Kidney tubule cell (primary cell): Measurements from ENCODE around the gene ZBTB38.
A peak's percentile ranks its signal among the peaks of the same experiment; 100 is the strongest.

ENCODE experiments used
- DNase-seq: peaks from one replicate; pipeline ENCODE4 v3.0.0-alpha.2; 2018; ENCODE audit warnings: low spot score

ZBTB38 gene

DNA sequence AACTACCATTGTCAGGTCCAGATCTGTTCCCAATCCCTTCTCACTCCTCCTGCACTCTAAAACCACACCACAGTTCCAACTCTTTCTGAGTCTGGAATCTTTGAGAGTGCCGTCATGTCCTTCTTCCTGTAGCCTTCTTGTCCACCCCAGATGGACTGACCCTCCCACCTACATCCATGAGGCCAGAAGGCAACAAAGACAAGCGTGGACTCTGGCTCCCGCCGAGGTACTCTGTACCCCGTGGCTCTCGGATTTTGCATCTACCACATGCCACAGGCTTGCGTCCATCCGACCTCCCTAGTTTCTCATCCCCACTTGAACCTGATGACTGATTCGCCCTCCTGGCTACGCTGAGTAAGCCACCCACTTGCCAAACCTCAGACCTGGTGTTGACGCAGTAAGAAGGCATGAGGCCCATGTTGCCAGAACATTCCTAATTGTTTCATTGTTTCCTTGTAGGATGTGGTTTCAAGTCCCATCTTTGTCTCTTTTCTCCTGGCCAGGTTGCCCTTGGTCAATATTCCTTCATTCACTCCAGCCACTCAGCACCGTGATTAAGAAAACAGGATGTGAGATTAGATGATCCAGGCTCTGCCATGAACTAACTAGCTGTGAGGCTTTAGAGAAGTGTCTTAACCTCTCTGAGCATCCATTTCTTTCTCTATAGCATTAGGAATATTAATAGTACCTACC lies 1.1 kb upstream of the ZBTB38 start:
- DNase-seq, result peak; percentile 99

DNA sequence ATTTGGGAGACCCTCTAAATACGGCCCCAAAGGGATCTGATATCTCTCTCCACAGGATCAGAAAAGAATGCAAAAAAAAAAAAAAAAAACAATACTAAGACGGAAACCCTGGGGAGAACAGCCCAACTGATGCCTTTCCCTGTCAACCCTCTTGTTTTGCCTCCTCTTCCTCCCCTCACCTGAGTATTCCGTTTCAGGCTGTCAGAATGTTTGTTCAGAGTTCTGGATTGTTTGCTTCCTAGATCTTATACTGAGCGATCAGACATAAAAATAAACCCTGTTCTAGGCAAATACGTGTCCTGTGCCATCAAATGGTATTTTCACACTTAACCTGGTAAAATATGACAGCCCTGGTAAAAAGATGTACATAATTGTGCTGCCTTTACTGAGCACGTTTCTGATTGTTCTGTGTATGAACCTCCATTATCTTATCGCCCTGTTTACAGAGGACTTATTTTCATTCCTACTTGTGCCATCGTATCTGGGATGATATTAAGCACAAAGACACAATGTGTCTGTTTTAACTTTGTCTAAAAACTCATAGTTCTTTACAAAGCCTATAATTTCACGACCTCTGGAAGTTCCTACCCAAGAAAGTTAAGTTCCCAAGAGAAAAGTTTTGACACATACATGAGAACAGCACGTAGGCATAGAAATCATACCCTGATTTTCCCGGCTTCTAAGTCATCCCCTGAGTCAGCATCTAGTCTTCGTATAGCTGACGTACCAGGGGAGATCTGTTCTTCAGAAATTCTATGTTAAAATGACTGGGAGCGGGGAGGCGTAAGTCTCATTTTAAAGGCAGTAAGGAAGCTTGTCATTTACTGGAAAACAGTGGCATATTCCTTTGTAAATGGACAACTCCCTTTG lies 856 bp downstream of the ZBTB38 start:
- DNase-seq, result no peak

DNA sequence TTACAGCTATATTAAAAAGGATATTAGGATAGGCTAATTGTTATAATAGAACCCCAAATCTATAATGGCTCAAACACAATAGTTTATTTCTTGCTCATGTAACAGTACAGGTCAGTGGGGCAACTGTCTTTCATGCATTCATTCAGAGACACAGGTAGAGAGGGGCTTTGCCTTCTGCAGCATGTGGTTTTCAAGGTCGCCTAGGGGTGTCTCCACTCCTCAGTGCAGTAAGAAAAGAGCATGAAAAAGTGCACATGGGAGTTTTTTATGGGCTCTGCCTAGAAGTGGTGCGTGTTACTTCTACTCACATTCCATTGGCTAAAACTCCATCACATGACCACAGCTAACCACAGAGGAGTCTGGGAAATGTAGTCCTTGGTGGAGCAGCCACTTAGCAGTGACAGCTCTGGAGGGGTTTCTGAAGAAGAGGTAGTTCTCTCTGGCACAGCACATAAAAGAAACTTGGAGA lies 1.8 kb downstream of the ZBTB38 start:
- DNase-seq, result peak; percentile 62

DNA sequence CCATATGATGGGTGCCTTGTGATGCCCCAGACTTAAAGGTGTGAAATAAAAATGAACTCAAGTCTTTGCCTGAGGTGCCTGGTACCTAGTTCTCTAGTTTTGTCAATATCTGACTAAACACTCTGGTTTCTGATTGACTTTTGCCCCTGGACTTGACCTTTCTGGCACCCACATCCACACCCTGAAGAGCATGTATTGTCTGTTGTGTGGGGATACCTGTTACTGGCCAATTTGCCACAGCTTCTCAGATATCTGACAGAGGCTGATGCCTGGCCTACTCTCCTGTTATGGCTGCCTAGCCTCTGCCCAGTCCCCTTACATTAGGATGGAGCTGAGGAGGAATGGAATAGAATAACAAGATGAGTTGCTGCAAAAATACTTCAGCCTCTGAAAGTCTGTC lies 3.6 kb downstream of the ZBTB38 start:
- no peak for DNase-seq

DNA sequence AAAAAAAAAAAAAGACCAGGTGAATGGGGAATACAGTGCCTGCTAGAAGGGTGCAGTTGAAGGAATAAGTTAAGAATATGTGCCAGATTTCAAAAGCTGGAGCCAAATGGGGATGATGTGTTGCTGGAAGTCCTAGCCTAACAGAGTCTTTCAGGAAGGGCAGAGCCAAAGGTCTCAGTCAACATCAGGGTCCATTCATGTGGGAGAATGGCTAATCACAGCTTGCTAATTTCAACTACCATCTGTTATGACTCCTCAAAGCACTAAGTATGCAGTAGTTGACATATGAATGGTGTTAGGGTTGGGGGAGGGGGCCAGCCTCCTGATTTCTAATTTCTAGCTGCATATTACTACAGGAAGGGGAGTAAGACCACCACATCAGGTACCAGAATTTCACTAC lies 4.4 kb downstream of the ZBTB38 start:
- no peak for DNase-seq

DNA sequence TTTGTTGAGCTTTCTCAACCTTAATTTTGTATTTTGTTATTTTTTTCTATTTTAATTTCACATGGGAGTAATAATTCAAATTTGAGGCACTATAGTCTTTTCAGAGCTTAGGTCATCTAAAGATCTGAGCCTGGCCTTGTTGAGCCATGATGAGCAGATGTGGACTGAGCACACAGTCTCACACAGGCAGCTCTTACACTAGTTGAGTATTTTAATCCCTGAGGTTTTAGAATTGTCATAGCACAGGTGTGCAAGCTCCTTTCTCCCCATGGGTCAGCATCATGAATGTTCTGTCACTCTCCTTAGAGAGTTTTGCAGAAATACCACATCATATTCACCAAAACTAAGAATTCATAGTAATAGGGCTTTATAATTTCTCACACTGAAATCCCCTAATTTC lies 4.9 kb downstream of the ZBTB38 start:
- no peak for DNase-seq

DNA sequence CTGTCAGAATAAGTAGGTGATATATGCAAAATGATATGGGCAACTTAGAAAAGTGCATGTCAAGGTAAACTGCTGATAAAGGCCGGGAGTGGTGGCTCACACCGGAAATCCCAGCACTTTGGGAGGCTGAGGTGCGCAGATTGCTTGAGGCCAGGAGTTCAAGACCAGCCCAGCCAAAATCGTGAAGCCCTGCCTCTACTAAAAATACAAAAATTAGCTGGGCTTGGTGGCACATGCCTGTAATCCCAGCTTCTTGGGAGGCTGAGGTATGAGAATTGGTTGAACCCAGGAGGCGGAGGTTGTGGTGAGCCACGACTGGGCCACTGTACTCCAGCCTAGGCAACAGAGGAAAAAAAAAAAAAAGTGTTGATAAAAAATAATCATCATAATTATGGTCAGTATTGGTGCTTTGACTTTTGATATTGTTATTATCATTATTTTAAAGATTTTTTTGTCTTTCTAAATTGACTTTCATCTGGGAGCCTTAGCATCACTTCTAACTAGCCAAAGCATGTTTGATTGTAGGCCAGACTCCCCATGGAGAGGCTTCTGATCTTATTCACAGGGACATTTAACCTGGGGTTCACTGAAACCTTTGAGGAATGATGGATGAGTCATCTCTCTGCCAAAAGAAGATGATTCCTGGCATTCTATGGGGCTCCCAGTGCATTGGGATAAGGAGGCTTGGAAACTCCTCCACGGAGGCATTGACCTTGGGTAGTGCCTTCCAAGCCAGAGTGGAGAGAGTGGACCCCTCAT lies 5.6 kb downstream of the ZBTB38 start:
- peak; percentile 37 for DNase-seq

DNA sequence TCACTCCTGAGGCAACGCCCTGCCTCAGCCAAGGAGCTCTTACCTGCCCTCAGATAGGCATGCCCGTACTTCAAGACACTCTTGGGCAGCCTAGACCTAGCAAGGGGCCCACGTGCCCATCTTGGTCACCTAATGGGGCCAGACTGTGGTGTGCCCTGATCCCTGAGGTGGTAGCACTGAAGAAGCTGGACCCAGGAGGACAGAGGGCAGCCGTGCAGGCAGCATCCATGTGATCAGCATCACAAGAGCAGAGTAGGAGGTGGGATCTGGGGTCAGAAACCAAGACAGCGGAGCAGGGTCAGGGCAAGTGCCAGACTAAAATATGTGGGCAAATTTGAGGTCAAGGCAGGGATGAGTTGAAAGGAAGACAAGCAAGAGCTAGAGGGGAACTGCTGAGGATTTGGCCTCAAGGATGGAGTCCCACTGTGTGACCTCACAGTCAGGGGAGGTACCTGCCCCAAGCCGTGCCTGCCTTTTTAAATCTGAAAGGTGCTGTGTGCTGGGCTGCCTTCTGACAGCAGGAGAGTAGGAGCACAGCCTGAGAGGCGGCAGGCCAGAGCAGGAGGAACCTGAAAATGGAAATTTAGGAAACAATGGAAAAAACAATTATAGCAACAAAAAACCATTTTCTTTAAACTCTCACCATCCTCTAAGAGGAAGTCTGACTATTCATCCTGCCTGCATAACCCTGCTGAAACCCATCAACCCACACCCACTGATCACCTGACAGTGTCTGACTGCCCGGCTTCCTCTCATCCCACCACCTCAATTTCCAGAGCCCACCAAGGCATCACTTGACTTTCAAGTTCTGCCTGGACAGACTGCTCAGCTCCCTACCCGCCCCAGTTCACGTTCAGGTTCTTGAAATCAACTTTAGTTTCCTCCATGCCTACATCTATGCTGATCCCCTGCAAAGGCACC lies 7.3 kb downstream of the ZBTB38 start:
- no peak for DNase-seq

DNA sequence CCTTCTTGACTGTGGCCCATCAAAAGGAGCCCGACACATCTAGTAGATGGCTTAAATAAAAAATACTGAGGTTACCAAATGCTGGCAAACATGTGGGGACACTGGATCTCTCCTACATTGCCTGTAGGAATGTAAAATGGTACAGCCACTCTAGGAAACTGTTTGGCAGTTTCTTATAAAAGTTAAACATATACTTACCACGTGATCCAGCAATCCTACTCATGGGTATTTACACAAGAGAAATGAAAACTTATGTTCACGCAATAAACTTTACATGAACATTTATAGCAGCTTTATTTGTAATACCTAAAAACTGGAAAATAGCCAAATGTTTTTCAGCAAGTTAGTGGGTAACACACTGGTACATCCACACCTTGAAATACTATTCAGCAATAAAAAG lies 9.1 kb downstream of the ZBTB38 start:
- no peak for DNase-seq

DNA sequence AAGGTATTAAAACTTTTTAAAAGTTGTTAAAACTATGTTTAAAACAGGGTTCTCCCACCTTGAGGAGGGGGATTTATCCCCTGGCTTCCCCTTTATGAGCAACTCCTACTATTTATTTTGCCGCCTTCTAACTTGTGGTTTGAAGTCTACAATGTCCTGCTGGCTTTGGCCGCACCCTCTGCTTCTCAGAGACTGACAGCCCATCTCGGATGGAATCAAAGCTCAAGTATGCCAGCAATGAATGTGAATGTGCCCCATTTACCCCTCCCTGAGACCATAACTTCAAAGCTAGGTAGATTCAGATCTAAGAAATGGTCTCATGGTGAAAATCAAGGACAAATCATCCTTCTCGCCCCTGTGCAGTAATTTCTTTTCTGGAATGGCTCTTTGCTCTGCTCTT lies 10.3 kb downstream of the ZBTB38 start:
- DNase-seq, result no peak

DNA sequence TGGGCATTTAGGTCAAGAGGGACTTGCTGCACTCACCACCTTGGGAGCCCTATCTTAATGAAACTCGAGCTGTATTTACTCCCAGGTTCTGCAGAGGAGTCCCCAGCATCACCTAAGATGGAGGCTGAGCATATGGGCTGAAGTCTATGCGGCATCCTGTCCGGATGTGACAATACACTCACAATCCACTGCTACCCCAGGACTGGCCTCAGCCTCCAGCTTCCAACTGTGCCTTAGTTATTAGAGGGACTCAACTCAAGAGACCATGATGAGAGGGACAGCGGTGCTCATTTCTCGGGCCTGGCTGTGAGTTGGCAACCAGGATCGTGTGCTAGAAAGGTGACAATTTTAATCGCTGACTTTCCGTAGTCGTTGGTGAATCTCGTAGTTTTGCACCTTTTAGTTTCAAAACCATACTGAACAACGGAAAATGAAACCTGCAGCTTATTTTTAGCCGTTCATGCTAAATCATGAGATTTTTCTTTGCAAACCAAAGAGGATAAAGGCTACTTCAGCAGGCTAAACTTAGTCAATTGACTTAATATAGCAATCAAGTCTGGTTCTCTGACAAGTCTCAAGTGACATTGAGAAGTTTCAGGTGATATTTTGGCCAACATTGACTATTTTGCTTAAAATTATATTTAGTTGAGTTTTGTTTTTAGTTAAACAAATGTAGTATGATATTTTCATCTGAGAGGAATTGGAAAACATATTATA lies 11.1 kb downstream of the ZBTB38 start:
- DNase-seq, result no peak

DNA sequence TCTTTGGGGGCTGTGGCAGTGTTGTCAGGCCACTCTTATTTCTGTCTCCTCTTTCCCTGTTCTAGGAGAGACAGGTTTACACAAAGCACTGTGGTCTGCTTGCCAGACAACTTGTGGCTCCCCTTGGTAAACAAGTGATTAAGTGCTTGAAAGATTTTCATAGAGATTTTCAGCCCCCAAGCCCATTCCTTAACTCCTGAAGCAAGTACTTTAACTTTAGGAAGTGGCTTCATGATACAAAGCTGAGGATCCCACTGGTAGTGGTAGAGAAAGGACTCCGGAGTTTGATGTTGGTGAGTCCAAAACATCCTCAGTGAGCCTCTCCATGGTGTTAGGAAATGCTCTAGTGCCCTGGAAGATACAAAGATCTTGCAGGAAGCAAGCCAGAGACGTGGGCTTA lies 12.0 kb downstream of the ZBTB38 start:
- DNase-seq, result no peak

DNA sequence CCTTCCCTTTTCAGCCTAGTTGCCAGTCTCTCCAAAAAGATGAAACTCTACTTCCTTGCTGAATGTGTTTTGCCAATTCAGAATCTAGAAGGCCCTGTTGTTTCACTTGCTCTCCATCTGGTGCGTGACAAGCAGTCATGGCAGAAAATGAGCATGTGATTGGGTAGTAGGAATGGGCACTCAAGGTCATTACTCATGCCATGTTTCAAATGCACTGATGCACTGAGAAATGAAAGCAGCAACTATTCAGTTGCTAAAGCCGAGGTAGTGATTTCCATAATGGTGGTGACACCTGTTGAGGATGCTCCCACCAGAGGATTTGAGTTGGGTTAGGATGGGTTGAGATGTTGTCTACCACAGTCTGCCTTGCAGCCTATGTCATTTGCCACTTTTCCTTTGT lies 12.7 kb downstream of the ZBTB38 start:
- peak; percentile 49 for DNase-seq

DNA sequence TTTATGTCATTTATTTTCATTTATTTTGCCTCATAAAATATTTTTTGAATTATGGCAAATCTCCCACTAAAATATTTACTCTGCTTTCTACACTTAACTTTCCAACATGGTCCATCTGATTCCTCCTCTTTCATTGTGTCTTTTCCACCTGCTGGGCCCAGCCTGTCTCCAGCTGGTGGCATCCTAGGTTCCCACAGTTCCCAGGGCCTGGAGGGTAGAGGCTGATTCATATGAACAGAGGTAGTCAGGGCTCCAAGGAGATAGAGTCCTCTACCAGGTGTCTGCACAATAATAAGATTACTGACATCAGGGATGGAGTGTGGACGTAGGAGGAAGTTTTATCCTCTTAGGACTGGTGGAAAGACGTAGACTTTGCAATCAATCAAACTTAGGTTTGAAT lies 14.3 kb downstream of the ZBTB38 start:
- no peak for DNase-seq

DNA sequence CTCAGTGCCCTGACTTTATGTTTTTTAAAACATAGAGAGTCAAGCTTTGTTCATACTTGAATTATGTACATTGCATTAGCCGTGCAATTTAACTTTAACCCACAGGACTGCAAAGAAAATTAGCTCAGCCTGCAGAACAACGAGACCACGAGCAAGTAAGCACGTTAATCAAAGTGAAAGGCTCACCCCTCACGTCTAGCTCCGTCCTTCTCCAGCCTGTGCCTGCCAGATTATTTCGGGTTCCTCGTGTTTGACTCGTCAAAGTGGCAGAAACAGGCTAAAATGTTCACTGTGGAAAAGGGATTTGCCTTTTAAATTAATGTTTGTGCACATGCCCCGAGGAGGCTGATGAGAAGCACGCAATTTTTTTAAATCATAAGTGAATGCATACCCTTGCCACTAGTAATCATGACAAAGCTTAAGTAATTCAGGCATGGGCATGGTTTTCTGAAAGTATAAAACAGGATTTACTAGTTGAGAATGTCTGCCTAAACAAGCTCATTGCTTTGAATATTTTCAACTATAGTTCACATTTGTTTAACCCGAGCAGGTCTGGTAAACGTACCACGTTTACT lies 15.3 kb downstream of the ZBTB38 start:
- no peak for DNase-seq

DNA sequence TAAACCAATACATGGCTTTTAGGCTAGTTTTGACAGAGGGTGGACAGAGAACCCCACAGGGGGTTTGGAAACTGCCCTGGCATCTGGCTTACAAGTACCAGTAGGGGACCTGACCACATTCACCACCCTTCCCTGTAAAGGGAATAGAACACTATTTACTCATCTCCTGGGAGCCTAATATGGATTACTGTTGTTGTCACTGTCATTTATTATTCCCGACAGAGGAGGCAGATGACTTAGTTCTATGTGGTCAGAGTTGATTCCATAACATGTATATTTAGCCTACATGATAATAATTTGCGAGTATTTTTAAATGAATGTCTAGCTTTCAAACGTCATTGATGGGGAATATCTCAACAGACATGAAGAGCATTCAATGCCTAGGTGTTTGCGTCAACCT lies 15.9 kb downstream of the ZBTB38 start:
- no peak for DNase-seq

DNA sequence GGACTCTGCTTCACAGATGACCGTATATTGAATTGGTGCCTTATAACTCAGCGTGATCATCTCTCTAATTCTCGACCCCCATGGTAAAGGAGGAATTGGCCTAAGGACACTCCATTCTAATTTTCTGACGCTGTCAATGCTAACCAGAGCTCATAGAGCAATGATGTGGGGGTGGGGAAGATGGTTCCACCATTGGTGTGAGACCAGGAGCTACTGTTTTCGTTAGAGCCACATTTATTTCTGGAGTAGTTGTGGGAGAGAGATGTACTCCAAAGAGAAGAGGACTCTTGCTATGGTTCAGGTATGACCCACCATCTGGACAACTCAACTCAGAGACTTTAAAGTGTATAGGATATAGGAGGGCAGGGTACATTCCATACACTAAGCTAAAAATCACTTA lies 16.3 kb downstream of the ZBTB38 start:
- DNase-seq, result no peak

DNA sequence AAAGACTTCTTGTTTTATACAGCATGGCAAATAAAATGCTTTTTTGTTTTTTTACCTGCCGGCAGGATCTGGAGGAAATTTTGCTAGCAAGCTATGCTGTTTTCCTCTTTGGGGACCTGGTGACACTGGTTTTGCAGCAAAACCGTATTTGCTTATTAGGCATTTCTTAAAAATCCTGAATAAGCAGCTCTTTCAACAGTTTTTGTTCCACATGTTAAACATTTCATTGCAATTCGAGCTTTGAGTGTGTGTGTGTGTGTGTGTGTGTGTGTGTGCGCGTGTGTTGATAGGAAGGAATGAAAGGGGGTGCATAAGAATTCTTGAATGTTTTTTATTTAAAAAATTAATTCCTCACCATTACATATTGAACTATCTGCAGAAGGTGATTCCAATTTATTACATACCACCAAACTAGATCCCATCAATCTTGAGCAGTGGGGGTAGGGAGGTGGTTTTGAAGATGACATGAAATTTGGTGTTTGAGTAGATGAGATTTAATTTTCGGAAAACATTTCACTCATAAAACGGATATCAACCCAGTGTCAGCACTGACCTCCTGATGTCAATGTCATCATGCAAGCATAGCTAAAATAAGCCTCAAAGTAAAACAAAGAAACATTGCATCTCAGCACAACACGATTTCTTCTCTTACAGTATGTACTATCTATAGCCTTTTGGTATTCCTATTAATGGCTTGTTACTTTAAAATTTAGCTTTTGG lies 17.3 kb downstream of the ZBTB38 start:
- DNase-seq, result no peak

DNA sequence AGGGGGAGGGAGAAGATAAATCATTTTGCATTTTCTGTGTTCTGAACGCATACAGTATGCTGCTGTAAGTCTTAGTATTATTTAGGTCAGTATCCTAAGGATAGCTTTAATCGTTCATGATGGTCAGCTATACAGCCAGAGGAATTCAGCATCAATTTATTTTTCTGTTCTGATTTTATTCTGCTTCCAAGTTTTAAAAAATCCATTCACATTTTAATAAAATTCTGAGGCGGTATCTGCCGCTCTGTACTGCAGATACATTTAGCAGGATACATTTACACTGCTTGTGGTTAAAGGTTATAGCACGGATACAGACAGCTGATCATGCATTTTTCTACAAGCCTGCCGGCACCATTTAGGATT lies 17.8 kb downstream of the ZBTB38 start:
- DNase-seq, result no peak

DNA sequence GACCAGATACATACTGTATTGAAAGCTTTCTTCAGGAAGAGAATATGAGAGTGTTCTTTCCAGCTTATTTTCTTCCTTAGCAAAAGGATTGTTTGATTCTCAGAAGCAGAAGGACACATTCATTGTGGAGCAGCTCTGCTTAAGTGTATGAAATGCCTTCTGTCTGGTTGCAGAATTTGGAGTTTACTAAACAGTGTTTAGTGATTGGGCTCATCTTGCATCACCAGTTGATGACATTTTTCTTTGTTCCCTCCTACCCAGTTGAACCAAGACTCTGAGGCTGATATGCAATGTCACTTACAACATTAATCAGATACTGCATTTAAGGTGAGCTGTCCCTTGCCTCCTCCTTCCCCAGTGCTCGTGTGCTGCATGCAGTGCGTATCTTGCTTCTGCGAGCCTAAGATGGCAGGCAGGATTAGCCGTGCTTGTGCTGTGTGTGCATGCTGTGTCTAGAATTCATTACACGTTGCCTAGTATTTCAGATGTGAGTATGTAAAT lies 18.4 kb downstream of the ZBTB38 start:
- no peak for DNase-seq
